ENCODE data around the gene MUCL1.

DNA sequence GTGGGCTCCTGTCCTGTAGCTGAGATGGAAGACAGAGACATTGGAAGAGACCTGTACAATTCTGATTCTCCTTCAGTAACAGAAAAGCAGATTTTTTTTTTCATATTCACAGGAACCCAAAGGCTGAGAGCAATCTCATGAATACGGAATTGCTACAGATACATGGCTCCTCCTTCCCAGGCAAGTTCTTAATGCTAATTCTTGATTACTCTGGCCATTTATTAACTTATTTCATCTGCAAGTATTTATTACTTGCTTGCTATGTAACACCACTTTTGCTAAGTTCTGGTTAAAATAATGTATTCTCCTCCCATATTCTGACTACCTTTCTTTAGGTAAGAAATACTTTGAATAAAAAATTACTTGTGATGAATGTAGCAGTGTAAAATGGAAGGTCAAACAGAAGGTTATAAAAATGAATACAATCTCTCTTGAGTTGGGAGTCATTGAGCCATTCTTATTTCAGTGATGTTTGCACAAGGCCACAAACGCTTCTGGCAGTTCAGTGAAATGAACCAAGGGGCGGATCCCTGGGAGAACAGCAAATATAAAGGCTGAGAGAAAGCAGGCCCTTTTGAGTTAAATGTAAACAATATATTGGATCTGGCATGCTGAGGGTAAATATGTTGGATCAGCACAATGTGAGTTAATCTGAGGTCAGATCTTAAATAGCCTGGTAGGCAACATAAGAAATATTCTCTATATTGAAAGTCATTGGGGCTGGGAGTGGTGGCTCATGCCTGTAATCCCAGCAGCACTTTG lies 37.6 kb downstream of the MUCL1 start:
- TF ChIP-seq, protein P1, sequence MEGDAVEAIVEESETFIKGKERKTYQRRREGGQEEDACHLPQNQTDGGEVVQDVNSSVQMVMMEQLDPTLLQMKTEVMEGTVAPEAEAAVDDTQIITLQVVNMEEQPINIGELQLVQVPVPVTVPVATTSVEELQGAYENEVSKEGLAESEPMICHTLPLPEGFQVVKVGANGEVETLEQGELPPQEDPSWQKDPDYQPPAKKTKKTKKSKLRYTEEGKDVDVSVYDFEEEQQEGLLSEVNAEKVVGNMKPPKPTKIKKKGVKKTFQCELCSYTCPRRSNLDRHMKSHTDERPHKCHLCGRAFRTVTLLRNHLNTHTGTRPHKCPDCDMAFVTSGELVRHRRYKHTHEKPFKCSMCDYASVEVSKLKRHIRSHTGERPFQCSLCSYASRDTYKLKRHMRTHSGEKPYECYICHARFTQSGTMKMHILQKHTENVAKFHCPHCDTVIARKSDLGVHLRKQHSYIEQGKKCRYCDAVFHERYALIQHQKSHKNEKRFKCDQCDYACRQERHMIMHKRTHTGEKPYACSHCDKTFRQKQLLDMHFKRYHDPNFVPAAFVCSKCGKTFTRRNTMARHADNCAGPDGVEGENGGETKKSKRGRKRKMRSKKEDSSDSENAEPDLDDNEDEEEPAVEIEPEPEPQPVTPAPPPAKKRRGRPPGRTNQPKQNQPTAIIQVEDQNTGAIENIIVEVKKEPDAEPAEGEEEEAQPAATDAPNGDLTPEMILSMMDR (IDR thresholded peaks at IDR 0.05 in 4 of 5, conservative IDR thresholded peaks at IDR 0.05 in 1 of 5): no peak
- no peak for TF ChIP-seq POLR2A (IDR thresholded peaks at IDR 0.05)

Measured in gastrocnemius medialis (tissue), 4 donors.